Measurements from ENCODE around the gene AFF4. TPM values are rescaled to one million over a fixed set of nuclear protein-coding genes. Genes with fewer than 3 reads are reported as not detected.

Gene AFF4
- total and polyA plus RNA-seq, 2 donors (not counting 1 experiment from before 2014, with no cell fraction given): 16.2 to 81.5 TPM

GRCh38 chr5:132827943-132828673, 135.3 kb downstream of the AFF4 start:
- no peak overlapping the region for H3K27ac Mint-ChIP-seq
- ATAC-seq (ENCODE audit: low read depth): no peak
- H3K4me2 ChIP-seq (replicated peaks; ENCODE audit: low read depth, low read length, poor library complexity, severe bottlenecking): no peak overlapping the region
- peak; percentile 12 for DNase-seq
- no peaks in the 10 kb centered on the region for H4K20me1 ChIP-seq (ENCODE audit: control insufficient read depth, insufficient read depth, low read length, poor library complexity, severe bottlenecking)
- peaks cover 26 to 41% of the 10 kb centered on the region in 2 donors for H3K4me1 ChIP-seq (ENCODE audit: control insufficient read depth in 2 of 2, insufficient read depth in 2 of 2, low read length in 2 of 2)
- peaks cover 0 to 71% (median 44%) of the 10 kb centered on the region in 4 experiments for H3K27me3 ChIP-seq (replicated peaks in 1 of 4; ENCODE audit: control extremely low read depth in 1 of 4, control insufficient read depth in 3 of 4, insufficient read depth in 4 of 4, low read length in 3 of 4)
- no peak overlapping the region for H2AFZ ChIP-seq (ENCODE audit: insufficient read depth, low read depth, low read length, poor library complexity, severe bottlenecking)
- H3K4me3 ChIP-seq (ENCODE audit: control extremely low read depth in 1 of 5, extremely low read depth in 1 of 5, insufficient read depth in 1 of 5, low read depth in 2 of 5, low read length in 4 of 5): no peak overlapping the region
- TF ChIP-seq CTCF (IDR thresholded peaks at IDR 0.05) (no peak), EZH2 (IDR thresholded peaks at IDR 0.05; ENCODE audit: borderline replicate concordance, insufficient read depth, low read depth, low read length, poor library complexity, severe bottlenecking) (no peak)
- ChIA-PET POLR2A (no interaction called here), CTCF (interaction anchor here (0.5 to 7.4 kb wide), 11 partner anchors 8 to 442 kb away, joined by 3 to 75 read pairs (median 6); partner anchors contain the start of gene SOWAHA)
- peaks cover 0 to 7% (median 0%) of the 10 kb centered on the region in 3 donors for H3K9me3 ChIP-seq (ENCODE audit: control extremely low read depth in 1 of 3, control insufficient read depth in 2 of 3, insufficient read depth in 1 of 3, low read length in 2 of 3)
- no peaks in the 10 kb centered on the region for H3K79me2 ChIP-seq (ENCODE audit: control insufficient read depth, insufficient read depth, low read length)
- no peaks in the 10 kb centered on the region for H3K9me3 Mint-ChIP-seq (ENCODE audit: insufficient read depth)
- H3K4me1 Mint-ChIP-seq: peaks cover 19% of the 10 kb centered on the region
- peak overlapping the region; percentile 93 for H3K4me3 Mint-ChIP-seq
- H3K9ac ChIP-seq (ENCODE audit: low read length): no peak overlapping the region
- WGBS (ENCODE audit: insufficient coverage): 92% methylated on average over 2 of the region's 4 CpGs
- intact Hi-C loops (cut with micrococcal nuclease): no loop called here
- H3K36me3 ChIP-seq (replicated peaks in 1 of 2; ENCODE audit: control extremely low read depth in 1 of 2, control insufficient read depth in 1 of 2, extremely low read depth in 1 of 2, insufficient read depth in 2 of 2, low read length in 1 of 2): no peaks in the 10 kb centered on the region
- peaks cover 30% of the 10 kb centered on the region for H3K27me3 Mint-ChIP-seq
- no peak overlapping the region for H3K27ac ChIP-seq (ENCODE audit: low read length in 2 of 2)

- WGBS (ENCODE audit: insufficient coverage): 96% methylated on average over 4 of the region's 6 CpGs
- intact Hi-C loops (cut with micrococcal nuclease): no loop called here
Observed at GRCh38 chr5:132826424-132827082, 136.9 kb downstream of the AFF4 start.

More at GRCh38 chr5:132826424-132827082, 136.9 kb downstream of the AFF4 start:
- ChIA-PET CTCF (interaction anchor here (1.3 to 5.4 kb wide), 3 partner anchors 31 to 326 kb away, joined by 3 to 75 read pairs (median 5); no protein-coding TSS in a partner anchor), POLR2A (no interaction called here)
- peak overlapping the region; percentile 54 for H3K4me3 Mint-ChIP-seq
- no peak for ATAC-seq (ENCODE audit: low read depth)
- Histone ChIP-seq H3K27me3 (replicated peaks in 1 of 4; ENCODE audit: control extremely low read depth in 1 of 4, control insufficient read depth in 3 of 4, insufficient read depth in 4 of 4, low read length in 3 of 4) (peaks cover 0 to 83% (median 49%) of the 10 kb centered on the region in 4 experiments), H3K4me1 (ENCODE audit: control insufficient read depth in 2 of 2, insufficient read depth in 2 of 2, low read length in 2 of 2) (peaks cover 31 to 43% of the 10 kb centered on the region in 2 donors), H3K9ac (ENCODE audit: low read length) (no peak overlapping the region), H3K4me2 (replicated peaks; ENCODE audit: low read depth, low read length, poor library complexity, severe bottlenecking) (no peak overlapping the region), H3K9me3 (ENCODE audit: control extremely low read depth in 1 of 3, control insufficient read depth in 2 of 3, insufficient read depth in 1 of 3, low read length in 2 of 3) (peaks cover 0 to 7% (median 0%) of the 10 kb centered on the region in 3 donors), H3K79me2 (ENCODE audit: control insufficient read depth, insufficient read depth, low read length) (no peaks in the 10 kb centered on the region), H4K20me1 (ENCODE audit: control insufficient read depth, insufficient read depth, low read length, poor library complexity, severe bottlenecking) (no peaks in the 10 kb centered on the region), H2AFZ (ENCODE audit: insufficient read depth, low read depth, low read length, poor library complexity, severe bottlenecking) (no peak overlapping the region), H3K4me3 (ENCODE audit: control extremely low read depth in 1 of 5, extremely low read depth in 1 of 5, insufficient read depth in 1 of 5, low read depth in 2 of 5, low read length in 4 of 5) (no peak overlapping the region), H3K36me3 (replicated peaks in 1 of 2; ENCODE audit: control extremely low read depth in 1 of 2, control insufficient read depth in 1 of 2, extremely low read depth in 1 of 2, insufficient read depth in 2 of 2, low read length in 1 of 2) (no peaks in the 10 kb centered on the region), H3K27ac (ENCODE audit: low read length in 2 of 2) (no peak overlapping the region)
- TF ChIP-seq CTCF (IDR thresholded peaks at IDR 0.05): no peak
- no peak for TF ChIP-seq EZH2 (IDR thresholded peaks at IDR 0.05; ENCODE audit: borderline replicate concordance, insufficient read depth, low read depth, low read length, poor library complexity, severe bottlenecking)
- H3K4me1 Mint-ChIP-seq: peaks cover 20% of the 10 kb centered on the region
- no peak overlapping the region for H3K27ac Mint-ChIP-seq
- peaks cover 33% of the 10 kb centered on the region for H3K27me3 Mint-ChIP-seq
- no peaks in the 10 kb centered on the region for H3K9me3 Mint-ChIP-seq (ENCODE audit: insufficient read depth)
- no peak for DNase-seq

Measured in B cell (primary cell).